Hepatocyte (in vitro differentiated cells): ENCODE results near the gene F8. TPM values are rescaled to one million over a fixed set of nuclear protein-coding genes. Genes with fewer than 3 reads are reported as not detected.

Experiments used
- DNase-seq: peaks from one replicate; pipeline ENCODE4 v3.0.0-alpha.2; 2016; ENCODE audit warnings: low spot score
- H2AFZ ChIP-seq: fragments of 200-600 bp; sonication (generic); 2 replicates; pipeline ENCODE4 v1.6.0; 2016; ENCODE audit warnings: antibody characterized with exemption, mild to moderate bottlenecking
- H3K27ac ChIP-seq: fragments of 200-600 bp; sonication (generic); 2 replicates; pipeline ENCODE4 v1.5.1; 2016; ENCODE audit warnings: mild to moderate bottlenecking
- H3K27me3 ChIP-seq: fragments of 200-600 bp; sonication (generic); 2 replicates; pipeline ENCODE4 v1.6.1; 2016
- H3K36me3 ChIP-seq: fragments of 200-600 bp; sonication (generic); replicated peaks from 2 replicates; pipeline ENCODE4 v1.5.1; 2016; ENCODE audit warnings: low read depth; ENCODE audit not compliant: insufficient read depth
- H3K4me1 ChIP-seq: fragments of 200-600 bp; sonication (generic); 2 replicates; pipeline ENCODE4 v1.5.1; 2016; ENCODE audit warnings: mild to moderate bottlenecking, moderate library complexity; ENCODE audit not compliant: insufficient read depth
- H3K4me2 ChIP-seq: fragments of 200-600 bp; sonication (generic); 2 replicates; pipeline ENCODE4 v1.6.0; 2016
- H3K4me3 ChIP-seq: fragments of 200-600 bp; sonication (generic); 2 replicates; pipeline ENCODE4 v1.5.1; 2016; ENCODE audit warnings: mild to moderate bottlenecking
- H3K79me2 ChIP-seq: fragments of 200-600 bp; sonication (generic); 2 replicates; pipeline ENCODE4 v1.6.0; 2017; ENCODE audit warnings: mild to moderate bottlenecking
- H3K9me2 ChIP-seq: fragments of 200-600 bp; sonication (generic); replicated peaks from 2 replicates; pipeline ENCODE4 v1.6.0; 2017; ENCODE audit warnings: mild to moderate bottlenecking; ENCODE audit not compliant: insufficient read depth
- H3K9me3 ChIP-seq: fragments of 200-600 bp; sonication (generic); 2 replicates; pipeline ENCODE4 v1.5.1; 2016; ENCODE audit warnings: low read depth, mild to moderate bottlenecking
- H4K20me1 ChIP-seq: fragments of 200-600 bp; sonication (generic); 2 replicates; pipeline ENCODE4 v1.6.0; 2016; ENCODE audit warnings: mild to moderate bottlenecking; ENCODE audit not compliant: insufficient read depth, poor library complexity, severe bottlenecking
- CTCF ChIP-seq: fragments of 200-600 bp; sonication (generic); IDR thresholded peaks from 2 replicates; pipeline ENCODE4 v1.5.1; 2016; ENCODE audit warnings: antibody characterized with exemption, mild to moderate bottlenecking; ENCODE audit not compliant: poor library complexity
- EZH2 ChIP-seq: fragments of 200-600 bp; sonication (generic); IDR thresholded peaks from 2 replicates; pipeline ENCODE4 v1.6.1; 2016; ENCODE audit warnings: antibody characterized with exemption, mild to moderate bottlenecking, borderline replicate concordance
- EZH2phosphoT487 ChIP-seq: fragments of 200-600 bp; sonication (generic); IDR thresholded peaks from one replicate; pipeline ENCODE4 v1.6.1; 2018; ENCODE audit warnings: antibody characterized with exemption, mild to moderate bottlenecking, low read depth, moderate library complexity; ENCODE audit not compliant: unreplicated experiment, severe bottlenecking
- WGBS: methylation state at CpG from one replicate; pipeline ENCODE4 v1.1.6; 2016; ENCODE audit warnings: low lambda C conversion rate; ENCODE audit errors: missing lambda C conversion rate; 5-methylcytosine and 5-hydroxymethylcytosine counted together
- polyA plus RNA-seq: library from polyadenylated mRNA; unstranded; fragments of >200 nt; fragmentation: Nextera tagmentation; extraction: Ambion mirVana; gene quantifications from 2 replicates; pipeline ENCODE4 v1.2.1, GENCODE V29; 2016
- total RNA-seq: library from RNA; depleted of rRNA; stranded (reverse); fragments of >200 nt; gene quantifications from 2 replicates; pipeline ENCODE4 v1.2.3, GENCODE V29; 2014

Gene F8
- total and polyA plus RNA-seq, 2 experiments from 2014 or later: 0.92 to 1.4 TPM

- no peak for DNase-seq
- Histone ChIP-seq H3K36me3 (no peaks in the 10 kb centered on the region), H3K9me3 (no peaks in the 10 kb centered on the region), H3K27me3 (no peaks in the 10 kb centered on the region), H4K20me1 (no peaks in the 10 kb centered on the region), H3K27ac (no peak overlapping the region), H3K4me3 (no peak overlapping the region), H3K4me2 (no peak overlapping the region), H3K4me1 (no peaks in the 10 kb centered on the region), H3K9me2 (no peaks in the 10 kb centered on the region), H3K79me2 (no peaks in the 10 kb centered on the region), H2AFZ (no peak overlapping the region)
- WGBS: 78% methylated on average over 3 of the region's 3 CpGs
- TF ChIP-seq EZH2phosphoT487: no peak
- no peak for TF ChIP-seq CTCF
Observed at GRCh38 chrX:154833746-154834274, 188.7 kb downstream of the F8 start.

GRCh38 chrX:154829926-154830442 is 192.5 kb downstream of the F8 start:
- Histone ChIP-seq H3K36me3 (no peaks in the 10 kb centered on the region), H3K79me2 (no peaks in the 10 kb centered on the region), H3K4me2 (no peak overlapping the region), H2AFZ (no peak overlapping the region), H3K4me1 (no peaks in the 10 kb centered on the region), H4K20me1 (no peaks in the 10 kb centered on the region), H3K27me3 (no peaks in the 10 kb centered on the region), H3K9me3 (no peaks in the 10 kb centered on the region), H3K9me2 (no peaks in the 10 kb centered on the region), H3K27ac (no peak overlapping the region), H3K4me3 (no peak overlapping the region)
- 44% methylated on average over 1 of the region's 1 CpG for WGBS
- TF ChIP-seq CTCF: no peak
- TF ChIP-seq EZH2phosphoT487: no peak
- TF ChIP-seq EZH2: no peak
- no peak for DNase-seq

GRCh38 chrX:154829134-154829533 is 193.4 kb downstream of the F8 start:
- DNase-seq: no peak
- no peaks in the 10 kb centered on the region for H3K9me3 ChIP-seq
- TF ChIP-seq EZH2 (no peak), EZH2phosphoT487 (no peak), CTCF (no peak)
- no peak overlapping the region for H2AFZ ChIP-seq
- H3K79me2 ChIP-seq: no peaks in the 10 kb centered on the region
- H3K27me3 ChIP-seq: no peaks in the 10 kb centered on the region
- H3K4me1 ChIP-seq: no peaks in the 10 kb centered on the region
- H3K9me2 ChIP-seq: no peaks in the 10 kb centered on the region
- H4K20me1 ChIP-seq: no peaks in the 10 kb centered on the region
- no peak overlapping the region for H3K4me3 ChIP-seq
- H3K4me2 ChIP-seq: no peak overlapping the region
- H3K36me3 ChIP-seq: no peaks in the 10 kb centered on the region
- H3K27ac ChIP-seq: no peak overlapping the region

- DNase-seq: no peak
- Histone ChIP-seq H3K27me3 (no peaks in the 10 kb centered on the region), H3K4me1 (no peaks in the 10 kb centered on the region), H3K9me3 (no peaks in the 10 kb centered on the region), H3K79me2 (no peaks in the 10 kb centered on the region), H3K36me3 (no peaks in the 10 kb centered on the region), H2AFZ (no peak overlapping the region), H3K4me2 (no peak overlapping the region), H3K9me2 (no peaks in the 10 kb centered on the region), H4K20me1 (no peaks in the 10 kb centered on the region), H3K4me3 (no peak overlapping the region), H3K27ac (no peak overlapping the region)
- 77% methylated on average over 2 of the region's 2 CpGs for WGBS
- TF ChIP-seq EZH2 (no peak), EZH2phosphoT487 (no peak), CTCF (no peak)
Observed at GRCh38 chrX:154828016-154828408, 194.5 kb downstream of the F8 start.
